GM12872 (cell line): ENCODE data around the gene C7.

Experiments used
- CTCF ChIP-seq: IDR thresholded peaks from 3 replicates; pipeline ENCODE4 v1.5.1; 2011; ENCODE audit warnings: low read depth, mild to moderate bottlenecking, low read length, moderate library complexity; ENCODE audit not compliant: insufficient read depth

C7 gene

GRCh38 chr5:40999966-41000365 lies 90.7 kb downstream of the C7 start:
- TF ChIP-seq CTCF = no peak

- no peak for TF ChIP-seq CTCF
These were observed 94.5 kb downstream of the C7 start for GRCh38 chr5:41003670-41004376.

- TF ChIP-seq CTCF = no peak
These were observed 95.6 kb downstream of the C7 start for GRCh38 chr5:41004931-41005330.

- TF ChIP-seq CTCF = no peak
These were observed 99.9 kb downstream of the C7 start for GRCh38 chr5:41009232-41009631.

- TF ChIP-seq CTCF = no peak
These were observed 101.3 kb downstream of the C7 start for GRCh38 chr5:41010572-41010971.

- no peak for TF ChIP-seq CTCF
These were observed 103.0 kb downstream of the C7 start for GRCh38 chr5:41012318-41012717.
